ENCODE data around the gene C2orf81. TPM values are rescaled to one million over a fixed set of nuclear protein-coding genes. Genes with fewer than 3 reads are reported as not detected.

The C2orf81 gene
- total and polyA plus RNA-seq, 2 of the 4 experiments (the other 2 are of a cell fraction), result 0.18 to 0.74 TPM

GRCh38 chr2:74401891-74402290, 19.5 kb downstream of the C2orf81 start:
- H4K5ac ChIP-seq (ENCODE audit: low read depth, low read length), result no peak overlapping the region
- no peaks in the 10 kb centered on the region for H3K27me3 ChIP-seq (ENCODE audit: control insufficient read depth, insufficient read depth, low read length)
- no peak for ATAC-seq (ENCODE audit: low read depth)
- no peaks in the 10 kb centered on the region for H3K4me1 ChIP-seq (ENCODE audit: control insufficient read depth, insufficient read depth, low read length)
- H4K20me1 ChIP-seq (ENCODE audit: insufficient read depth, low read length), result no peaks in the 10 kb centered on the region
- no peak overlapping the region for H2BK120ac ChIP-seq (ENCODE audit: low read depth, low read length)
- no peak for DNase-seq
- ChIA-PET POLR2A (ENCODE audit: unreplicated experiment) (interaction anchor here (0.9 kb wide), 1 partner anchor 10 kb away, joined by 3 read pairs; no protein-coding TSS in a partner anchor), CTCF (interaction anchor here (0.5 to 1.7 kb wide), 3 partner anchors 9 to 277 kb away, joined by 3 to 6 read pairs (median 4); no protein-coding TSS in a partner anchor)
- no peak overlapping the region for H2BK20ac ChIP-seq (ENCODE audit: low read depth, low read length)
- no peaks in the 10 kb centered on the region for H3K9me1 ChIP-seq (ENCODE audit: insufficient read depth, low read length)
- H2AK5ac ChIP-seq (ENCODE audit: low read depth, low read length), result no peak overlapping the region
- H3K56ac ChIP-seq (ENCODE audit: extremely low read depth, insufficient read depth, low read length), result no peak overlapping the region
- H4K8ac ChIP-seq (ENCODE audit: low read depth in 2 of 2, low read length in 2 of 2), result no peak overlapping the region
- H2BK15ac ChIP-seq (ENCODE audit: low read depth, low read length), result no peak overlapping the region
- no peaks in the 10 kb centered on the region for H3K9me3 ChIP-seq (ENCODE audit: control insufficient read depth, insufficient read depth, low read length)
- H3K27ac ChIP-seq (ENCODE audit: insufficient read depth, low read length), result no peak overlapping the region
- no CpG with 5 or more reads among the region's 2 CpGs for WGBS, 2 experiments (ENCODE audit: extremely low coverage in 2 of 2, insufficient read length in 1 of 2)
- H2AK9ac ChIP-seq (replicated peaks; ENCODE audit: low read depth, low read length, poor library complexity), result no peak overlapping the region
- H3K9ac ChIP-seq (ENCODE audit: low read depth, low read length), result no peak overlapping the region
- H2BK5ac ChIP-seq (ENCODE audit: low read depth, low read length, poor library complexity, severe bottlenecking), result no peak overlapping the region
- BruUV-seq (replicated peaks), result no TSS peak
- H3K4ac ChIP-seq (ENCODE audit: low read depth, low read length), result no peak overlapping the region
- no peak overlapping the region for H4K91ac ChIP-seq (ENCODE audit: insufficient read depth, low read depth, low read length)
- H3K4me3 ChIP-seq (ENCODE audit: insufficient read depth, low read depth, low read length), result no peak overlapping the region
- no peak overlapping the region for H2AFZ ChIP-seq (replicated peaks; ENCODE audit: low read length, poor library complexity)
- no peak overlapping the region for H3K23ac ChIP-seq (ENCODE audit: low read depth, low read length)
- intact Hi-C loops (cut with micrococcal nuclease) (no loop called here), in situ Hi-C loops (cut with MboI; ENCODE audit: low sequenced_read_pairs) (no loop called here), dilution Hi-C loops (cut with HindIII; ENCODE audit: low sequenced_read_pairs, unreplicated experiment) (no loop called here)
- no peaks in the 10 kb centered on the region for H3K79me1 ChIP-seq (ENCODE audit: low read depth in 1 of 2, low read length in 2 of 2)
- no peak overlapping the region for H3K14ac ChIP-seq (replicated peaks; ENCODE audit: low read depth, low read length)
- TF ChIP-seq NFE2L2 (IDR thresholded peaks at IDR 0.05; ENCODE audit: low read depth, low read length) (no peak), MXI1 (IDR thresholded peaks at IDR 0.05; ENCODE audit: borderline replicate concordance, low read depth, low read length) (no peak), ELK1 (IDR thresholded peaks at IDR 0.05; ENCODE audit: borderline replicate concordance, low read depth, low read length) (no peak), MAFK (IDR thresholded peaks at IDR 0.05; ENCODE audit: low read depth, low read length) (no peak), RFX5 (IDR thresholded peaks at IDR 0.05; ENCODE audit: low read depth, low read length) (no peak)
- no peaks in the 10 kb centered on the region for H3K36me3 ChIP-seq (ENCODE audit: control insufficient read depth, insufficient read depth, low read length)
- H3K4me2 ChIP-seq (ENCODE audit: low read depth, low read length), result no peak overlapping the region
- no peak overlapping the region for H3K18ac ChIP-seq (ENCODE audit: low read depth, low read length)

Data from IMR-90 (cell line).